C4-2B (cell line): Measurements from ENCODE around the gene PBX4.

Experiments used
- ZFX ChIP-seq: fragments of 450-650 bp; IDR thresholded peaks from 2 replicates; pipeline ENCODE4 v1.6.1; 2017
- TF ChIP-seq, protein P1 (sequence below): fragments of 450-650 bp; conservative IDR thresholded peaks from 2 replicates; pipeline ENCODE4 v1.5.1; 2017; ENCODE audit warnings: mild to moderate bottlenecking

DNA sequence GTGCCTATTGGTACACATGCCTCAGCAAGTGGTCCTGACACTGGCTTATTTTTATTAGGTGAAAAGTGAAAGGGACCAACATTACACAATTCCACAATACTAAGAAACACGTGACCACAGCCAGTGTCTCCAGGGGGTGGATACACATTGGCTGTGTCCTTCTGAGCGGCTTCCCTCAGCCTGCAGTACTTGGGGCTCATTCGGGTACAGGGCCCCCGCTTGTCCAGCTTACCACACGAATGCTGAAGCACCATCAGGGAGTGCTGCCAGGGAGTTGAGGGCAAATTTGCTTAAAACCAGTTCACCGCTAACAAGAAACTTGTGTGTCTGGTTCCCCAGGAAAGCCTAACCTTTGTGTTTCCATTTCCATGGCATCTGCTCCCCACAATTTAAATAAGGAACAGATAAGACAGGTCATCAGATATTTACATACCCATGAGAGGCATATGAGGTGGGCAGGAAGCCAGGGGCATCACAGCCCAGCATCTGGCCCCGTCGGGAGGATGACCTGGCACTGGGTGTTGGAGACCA lies 23.3 kb downstream of the PBX4 start:
- no peak for TF ChIP-seq ZFX
- TF ChIP-seq, protein P1, sequence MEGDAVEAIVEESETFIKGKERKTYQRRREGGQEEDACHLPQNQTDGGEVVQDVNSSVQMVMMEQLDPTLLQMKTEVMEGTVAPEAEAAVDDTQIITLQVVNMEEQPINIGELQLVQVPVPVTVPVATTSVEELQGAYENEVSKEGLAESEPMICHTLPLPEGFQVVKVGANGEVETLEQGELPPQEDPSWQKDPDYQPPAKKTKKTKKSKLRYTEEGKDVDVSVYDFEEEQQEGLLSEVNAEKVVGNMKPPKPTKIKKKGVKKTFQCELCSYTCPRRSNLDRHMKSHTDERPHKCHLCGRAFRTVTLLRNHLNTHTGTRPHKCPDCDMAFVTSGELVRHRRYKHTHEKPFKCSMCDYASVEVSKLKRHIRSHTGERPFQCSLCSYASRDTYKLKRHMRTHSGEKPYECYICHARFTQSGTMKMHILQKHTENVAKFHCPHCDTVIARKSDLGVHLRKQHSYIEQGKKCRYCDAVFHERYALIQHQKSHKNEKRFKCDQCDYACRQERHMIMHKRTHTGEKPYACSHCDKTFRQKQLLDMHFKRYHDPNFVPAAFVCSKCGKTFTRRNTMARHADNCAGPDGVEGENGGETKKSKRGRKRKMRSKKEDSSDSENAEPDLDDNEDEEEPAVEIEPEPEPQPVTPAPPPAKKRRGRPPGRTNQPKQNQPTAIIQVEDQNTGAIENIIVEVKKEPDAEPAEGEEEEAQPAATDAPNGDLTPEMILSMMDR = no peak
